Neuron (in vitro differentiated cells): ENCODE data around the gene EXOC6B.
"Not testable (repeated sequence)": the region's sequence is repeated elsewhere in the genome, so short reads cannot be mapped to it uniquely, and the experiment has no call there.

Experiments used
- H2AFZ ChIP-seq: one replicate; pipeline ENCODE4 v1.6.1; 2013; ENCODE audit warnings: low read depth, mild to moderate bottlenecking, inconsistent platforms, low read length, moderate library complexity
- H3K27me3 ChIP-seq: one replicate; pipeline ENCODE4 v1.6.1; 2013; ENCODE audit warnings: low read length; ENCODE audit not compliant: insufficient read depth
- H3K36me3 ChIP-seq: one replicate; pipeline ENCODE4 v1.6.1; 2013; ENCODE audit warnings: low read length; ENCODE audit not compliant: insufficient read depth
- H3K4me1 ChIP-seq: one replicate; pipeline ENCODE4 v1.6.1; 2013; ENCODE audit warnings: low read length; ENCODE audit not compliant: insufficient read depth
- H3K4me3 ChIP-seq: 2 replicates; pipeline ENCODE4 v1.5.1; 2013; ENCODE audit warnings: mild to moderate bottlenecking, low read length, moderate library complexity
- H3K9me3 ChIP-seq: one replicate; pipeline ENCODE4 v1.6.1; 2013; ENCODE audit warnings: low read length

Gene EXOC6B

GRCh38 chr2:72496479-72496878 is 329.4 kb downstream of the EXOC6B start:
- no peak overlapping the region for H3K4me3 ChIP-seq
- H2AFZ ChIP-seq = no peak overlapping the region
- no peaks in the 10 kb centered on the region for H3K9me3 ChIP-seq
- no peaks in the 10 kb centered on the region for H3K27me3 ChIP-seq
- H3K4me1 ChIP-seq = no peaks in the 10 kb centered on the region
- H3K36me3 ChIP-seq = no peaks in the 10 kb centered on the region

GRCh38 chr2:72494392-72494791 is 331.4 kb downstream of the EXOC6B start:
- H3K4me3 ChIP-seq = no peak overlapping the region
- H3K4me1 ChIP-seq = no peaks in the 10 kb centered on the region
- no peaks in the 10 kb centered on the region for H3K36me3 ChIP-seq
- H2AFZ ChIP-seq = no peak overlapping the region
- no peaks in the 10 kb centered on the region for H3K27me3 ChIP-seq
- H3K9me3 ChIP-seq = no peaks in the 10 kb centered on the region

DNA sequence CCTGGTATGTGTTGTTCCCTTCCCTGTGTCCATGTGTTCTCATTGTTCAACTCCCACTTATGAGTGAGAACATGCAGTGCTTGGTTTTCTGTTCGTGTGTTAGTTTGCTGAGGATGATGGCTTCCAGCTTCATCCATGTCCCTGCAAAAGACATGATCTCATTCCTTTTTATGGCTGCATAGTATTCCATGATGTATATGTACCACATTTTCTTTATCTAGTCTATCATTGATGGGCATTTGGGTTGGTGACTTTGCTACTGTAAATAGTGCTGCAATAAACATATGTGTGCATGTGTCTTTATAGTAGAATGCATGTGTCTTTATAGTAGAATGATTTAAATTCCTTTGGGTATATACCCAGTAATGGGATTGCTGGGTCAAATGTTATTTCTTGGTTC is 341.2 kb downstream of the EXOC6B start:
- not testable (repeated sequence) for H3K4me3 ChIP-seq, H3K27me3 ChIP-seq, H3K36me3 ChIP-seq, H2AFZ ChIP-seq, H3K4me1 ChIP-seq, H3K9me3 ChIP-seq

- no peaks in the 10 kb centered on the region for H3K4me1 ChIP-seq
Observed at GRCh38 chr2:72483346-72483745, 342.5 kb downstream of the EXOC6B start.

DNA sequence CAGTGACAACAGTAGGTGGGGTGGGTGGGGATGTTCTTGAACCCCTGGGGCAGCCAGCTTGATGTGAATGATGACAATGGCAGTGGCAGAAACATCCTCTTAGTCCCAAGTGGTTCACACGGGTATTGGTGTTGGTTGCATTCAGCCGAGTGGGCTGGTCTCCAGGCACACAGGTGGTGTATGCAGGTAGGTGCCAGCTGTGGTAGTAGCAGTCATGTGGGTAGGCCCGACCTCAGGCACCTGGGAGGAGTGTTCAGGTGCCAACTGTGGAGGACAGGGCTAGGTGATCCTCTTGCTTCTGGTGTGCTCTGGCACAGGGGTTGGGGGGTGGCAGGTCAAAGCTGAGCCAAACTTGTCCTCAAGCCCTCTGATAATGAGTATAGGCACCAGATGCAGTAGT is 350.6 kb downstream of the EXOC6B start:
- Histone ChIP-seq H3K4me3 (no peak overlapping the region), H3K36me3 (peaks cover 2% of the 10 kb centered on the region), H3K27me3 (no peaks in the 10 kb centered on the region), H3K4me1 (no peaks in the 10 kb centered on the region), H2AFZ (no peak overlapping the region), H3K9me3 (peaks cover 13% of the 10 kb centered on the region)

More at GRCh38 chr2:72483346-72483745, 342.5 kb downstream of the EXOC6B start:
- H3K9me3 ChIP-seq = no peaks in the 10 kb centered on the region
- H3K4me3 ChIP-seq = no peak overlapping the region
- no peak overlapping the region for H2AFZ ChIP-seq
- H3K27me3 ChIP-seq = no peaks in the 10 kb centered on the region
- H3K36me3 ChIP-seq = peaks cover 4% of the 10 kb centered on the region

DNA sequence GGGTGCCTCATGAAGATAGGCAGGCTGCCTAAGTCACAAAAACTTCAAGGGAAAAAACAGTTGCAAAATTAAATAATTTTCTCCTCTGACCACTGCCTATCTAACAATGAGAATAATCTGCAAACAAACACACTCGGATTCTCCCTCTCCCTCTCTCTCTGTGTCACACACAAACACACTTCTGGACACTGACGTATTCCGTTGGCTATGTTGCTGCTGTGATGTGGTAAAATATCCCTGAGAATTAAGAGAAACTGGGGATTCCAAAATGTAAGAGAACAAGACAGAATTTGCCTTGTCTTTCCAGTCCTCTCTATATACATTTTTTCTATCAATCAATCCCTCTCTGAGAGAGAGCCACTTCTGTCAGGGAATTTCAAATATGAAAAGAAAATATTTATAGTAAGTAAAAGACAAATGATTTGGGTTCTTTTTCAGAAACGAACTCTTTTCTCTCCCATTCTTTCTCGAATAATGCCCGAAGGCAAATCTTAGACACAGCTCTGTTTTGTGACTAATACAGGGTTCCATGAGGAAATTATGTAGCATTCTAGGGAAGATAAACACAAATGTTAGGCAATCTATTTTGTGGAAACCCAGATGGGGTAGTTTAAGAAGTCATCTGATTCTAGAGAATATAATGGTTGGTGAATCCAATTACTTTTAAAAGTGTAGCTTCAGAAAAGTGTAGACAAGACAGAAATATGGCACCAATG is 367.9 kb downstream of the EXOC6B start:
- Histone ChIP-seq H3K9me3 (peaks cover 2% of the 10 kb centered on the region), H3K4me3 (no peak overlapping the region), H3K4me1 (no peaks in the 10 kb centered on the region), H2AFZ (no peak overlapping the region), H3K36me3 (no peaks in the 10 kb centered on the region), H3K27me3 (no peaks in the 10 kb centered on the region)

- Histone ChIP-seq H3K9me3 (no peaks in the 10 kb centered on the region), H3K4me1 (no peaks in the 10 kb centered on the region), H2AFZ (no peak overlapping the region), H3K36me3 (no peaks in the 10 kb centered on the region), H3K27me3 (no peaks in the 10 kb centered on the region), H3K4me3 (no peak overlapping the region)
Observed at GRCh38 chr2:72454189-72454588, 371.6 kb downstream of the EXOC6B start.

DNA sequence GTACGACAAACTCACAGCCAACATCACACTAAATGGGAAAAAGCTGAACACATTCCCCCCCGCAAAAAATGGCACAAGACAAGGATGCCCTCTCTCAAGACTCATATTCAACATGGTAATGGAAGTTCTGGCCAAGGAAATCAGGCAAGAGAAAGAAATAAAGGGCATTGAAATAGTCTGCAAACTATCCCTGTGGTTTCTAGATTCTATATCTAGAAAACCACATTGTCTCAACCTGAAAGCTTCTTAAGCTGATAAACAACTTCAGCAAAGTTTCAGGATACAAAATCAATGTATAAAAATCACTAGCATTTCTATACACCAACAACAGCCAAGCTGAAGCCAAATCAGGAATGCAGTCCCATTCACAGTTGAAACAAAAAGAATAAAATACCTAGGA is 383.6 kb downstream of the EXOC6B start:
- Histone ChIP-seq H3K27me3 (no peaks in the 10 kb centered on the region), H2AFZ (no peak overlapping the region), H3K36me3 (no peaks in the 10 kb centered on the region), H3K9me3 (peaks cover 9% of the 10 kb centered on the region), H3K4me1 (no peaks in the 10 kb centered on the region), H3K4me3 (no peak overlapping the region)

DNA sequence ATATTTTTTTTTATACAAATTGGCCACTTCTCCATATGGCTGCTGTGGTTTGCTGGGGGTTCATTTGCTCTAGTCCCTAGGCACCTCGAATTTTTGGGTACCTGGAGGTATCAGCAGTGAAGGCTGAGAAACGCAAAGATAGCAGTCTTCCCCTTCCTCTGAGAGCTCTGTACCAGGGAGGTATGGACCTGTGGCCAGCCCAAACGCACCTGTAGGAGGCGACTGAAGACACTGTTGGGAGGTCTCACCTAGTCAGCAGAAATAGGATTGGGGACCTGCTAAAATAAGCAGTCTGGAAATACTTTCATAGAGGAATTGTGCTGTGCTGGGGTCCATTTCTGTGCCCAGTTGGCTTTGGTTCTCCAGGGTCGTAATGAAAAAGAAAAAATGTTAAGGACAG is 385.9 kb downstream of the EXOC6B start:
- Histone ChIP-seq H3K27me3 (no peaks in the 10 kb centered on the region), H2AFZ (no peak overlapping the region), H3K36me3 (no peaks in the 10 kb centered on the region)

GRCh38 chr2:72438364-72438763 is 387.5 kb downstream of the EXOC6B start:
- Histone ChIP-seq H2AFZ (no peak overlapping the region), H3K4me3 (no peak overlapping the region), H3K36me3 (no peaks in the 10 kb centered on the region), H3K4me1 (no peaks in the 10 kb centered on the region), H3K27me3 (no peaks in the 10 kb centered on the region), H3K9me3 (peaks cover 2% of the 10 kb centered on the region)

More for the DNA sequence above, 385.9 kb downstream of the EXOC6B start:
- no peak overlapping the region for H3K4me3 ChIP-seq
- H3K4me1 ChIP-seq = no peaks in the 10 kb centered on the region
- peaks cover 9% of the 10 kb centered on the region for H3K9me3 ChIP-seq

- no peak overlapping the region for H3K4me3 ChIP-seq
- no peaks in the 10 kb centered on the region for H3K36me3 ChIP-seq
- no peaks in the 10 kb centered on the region for H3K4me1 ChIP-seq
- H2AFZ ChIP-seq = no peak overlapping the region
- no peaks in the 10 kb centered on the region for H3K27me3 ChIP-seq
- H3K9me3 ChIP-seq = no peaks in the 10 kb centered on the region
Observed at GRCh38 chr2:72431737-72432136, 394.1 kb downstream of the EXOC6B start.

GRCh38 chr2:72427022-72427861 is 398.6 kb downstream of the EXOC6B start:
- no peak overlapping the region for H3K4me3 ChIP-seq
- no peak overlapping the region for H2AFZ ChIP-seq
- H3K27me3 ChIP-seq = no peaks in the 10 kb centered on the region
- no peaks in the 10 kb centered on the region for H3K9me3 ChIP-seq
- H3K4me1 ChIP-seq = no peaks in the 10 kb centered on the region
- H3K36me3 ChIP-seq = no peaks in the 10 kb centered on the region

DNA sequence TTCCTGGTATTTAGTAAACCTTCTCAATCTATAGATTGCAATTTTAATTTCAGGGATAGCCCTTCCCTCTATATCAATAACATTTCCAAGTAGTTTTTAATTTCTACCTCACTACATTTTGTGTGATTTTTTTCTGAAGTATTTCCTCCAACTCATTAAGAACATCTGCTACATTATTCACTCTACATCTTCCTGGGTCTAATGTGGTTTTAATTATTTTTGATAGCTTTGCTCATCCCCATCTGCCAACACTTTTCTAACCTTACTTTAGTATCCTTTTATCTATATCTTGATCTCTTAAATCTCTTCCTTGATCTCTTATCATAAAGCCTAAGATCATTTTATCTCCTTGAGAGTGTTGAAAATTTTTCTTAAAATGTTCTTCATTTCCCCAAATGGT is 399.8 kb downstream of the EXOC6B start:
- Histone ChIP-seq H2AFZ (no peak overlapping the region), H3K27me3 (no peaks in the 10 kb centered on the region), H3K9me3 (no peaks in the 10 kb centered on the region), H3K4me3 (no peak overlapping the region), H3K4me1 (no peaks in the 10 kb centered on the region), H3K36me3 (no peaks in the 10 kb centered on the region)
